Lower leg skin (tissue), 4 donors: ENCODE results near the gene STARD13. TPM values are rescaled to one million over a fixed set of nuclear protein-coding genes. Genes with fewer than 3 reads are reported as not detected.
A peak's percentile ranks its signal among the peaks of the same experiment; 100 is the strongest.

Source experiments
- DNase-seq, 2 donors: peaks; one replicate each; pipeline ENCODE4 v3.0.0-alpha.2; 2019; ENCODE audit warnings: low spot score in 2 of 2
- H3K4me3 ChIP-seq: fragments of 200-600 bp; sonication (generic); 2 replicates; pipeline ENCODE4 v1.5.1; 2017; ENCODE audit warnings: mild to moderate bottlenecking, low read depth; ENCODE audit not compliant: poor library complexity, severe bottlenecking
- CTCF ChIP-seq, 3 donors: fragments of 450-650 bp; IDR thresholded peaks; one replicate each; pipeline ENCODE4 v1.5.1; 2016; ENCODE audit warnings: antibody characterized with exemption in 3 of 3, mild to moderate bottlenecking in 3 of 3, moderate library complexity in 2 of 3
- POLR2A ChIP-seq, 2 donors: fragments of 450-650 bp; IDR thresholded peaks; one replicate each; pipeline ENCODE4 v1.6.1; 2016 to 2017; ENCODE audit warnings: antibody characterized with exemption in 2 of 2, mild to moderate bottlenecking in 1 of 2, moderate library complexity in 1 of 2
- WGBS, 2 donors: methylation state at CpG; one replicate each; pipeline ENCODE4 v1.1.5; 2018; 5-methylcytosine and 5-hydroxymethylcytosine counted together
- intact Hi-C: fragments of 100-400 bp; cut with DNase I; formaldehyde crosslinking; loops from one replicate; pipeline ENCODE4 v1.15.0; 2023; ENCODE audit warnings: low total_unique reads
- total RNA-seq, 4 donors: library from RNA; depleted of rRNA; stranded (reverse); fragments of >200 nt; gene quantifications; one replicate each; pipeline ENCODE4 v1.1.0, GENCODE V29; 2016

STARD13 gene
- total RNA-seq, 4 donors from 2014 or later: 15.7 to 22.5 (median 19.6) TPM

DNA sequence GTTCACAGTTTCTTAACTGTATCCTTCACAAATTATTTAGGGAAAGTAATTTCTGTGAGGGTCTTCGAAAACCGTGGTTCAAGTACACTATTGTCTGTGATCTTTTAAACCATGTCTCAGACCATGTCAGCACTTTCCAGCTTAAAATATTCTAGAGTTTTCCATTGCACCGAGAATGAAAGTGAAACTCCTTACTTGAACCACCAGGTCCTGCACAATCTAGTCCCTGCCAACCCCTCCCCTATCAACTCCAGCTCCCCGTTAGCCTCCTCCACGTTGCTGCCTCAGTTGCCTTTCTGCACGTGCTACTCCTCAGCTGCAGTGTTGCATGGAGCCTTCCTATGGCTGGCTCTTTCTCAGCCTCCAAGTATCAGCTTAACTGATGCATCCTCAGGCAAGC lies 7.2 kb upstream of the STARD13 start:
- intact Hi-C loops: no loop called here
- TF ChIP-seq CTCF (IDR thresholded peaks at IDR 0.05) (no peak), POLR2A (IDR thresholded peaks at IDR 0.05) (no peak)
- DNase-seq: no peak
- WGBS, 2 donors: 76 to 83% methylated on average over 6 of the region's 6 CpGs
- no peak overlapping the region for H3K4me3 ChIP-seq

DNA sequence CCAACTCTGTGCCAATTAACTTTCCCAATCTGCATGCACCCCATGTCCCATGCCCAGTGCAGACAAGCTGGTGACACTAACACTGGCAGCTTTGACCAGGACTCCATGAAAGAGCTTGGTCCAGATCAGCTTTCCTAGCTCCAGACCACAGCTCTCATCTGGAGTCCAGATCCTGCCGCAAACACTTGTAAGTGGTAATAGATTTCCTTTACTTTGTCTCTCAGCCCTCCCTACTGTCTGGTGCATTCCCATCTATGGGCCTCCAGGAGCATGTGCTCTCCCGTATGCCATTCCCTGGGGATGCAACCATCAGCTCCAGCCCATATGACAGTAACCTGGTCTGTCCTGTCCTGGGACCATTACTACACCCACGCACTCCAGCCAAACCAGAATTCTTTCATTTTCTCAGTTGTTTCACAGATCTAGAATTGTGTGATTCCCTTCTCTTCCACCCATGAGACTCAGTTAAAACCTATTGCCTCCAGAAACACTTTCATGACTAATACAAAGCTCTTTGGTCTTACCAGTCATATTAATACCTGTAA lies 4.9 kb upstream of the STARD13 start:
- DNase-seq: no peak
- no peak for TF ChIP-seq CTCF (IDR thresholded peaks at IDR 0.05)
- 86 to 92% methylated on average over 3 of the region's 3 CpGs for WGBS, 2 donors
- no peak overlapping the region for H3K4me3 ChIP-seq
- intact Hi-C loops: no loop called here

- intact Hi-C loops: no loop called here
- no peak overlapping the region for H3K4me3 ChIP-seq
- DNase-seq: no peak
- TF ChIP-seq CTCF (IDR thresholded peaks at IDR 0.05): no peak
- TF ChIP-seq POLR2A (IDR thresholded peaks at IDR 0.05): no peak
- 85 to 92% methylated on average over 3 of the region's 3 CpGs for WGBS, 2 donors
Observed at GRCh38 chr13:33289966-33290365, 4.4 kb upstream of the STARD13 start.

GRCh38 chr13:33287142-33287882 lies 1.8 kb upstream of the STARD13 start:
- DNase-seq: no peak
- no peak overlapping the region for H3K4me3 ChIP-seq
- intact Hi-C loops: no loop called here
- 83 to 84% methylated on average over 15 of the region's 15 CpGs for WGBS, 2 donors
- TF ChIP-seq CTCF (IDR thresholded peaks at IDR 0.05) (no peak), POLR2A (IDR thresholded peaks at IDR 0.05) (no peak)

DNA sequence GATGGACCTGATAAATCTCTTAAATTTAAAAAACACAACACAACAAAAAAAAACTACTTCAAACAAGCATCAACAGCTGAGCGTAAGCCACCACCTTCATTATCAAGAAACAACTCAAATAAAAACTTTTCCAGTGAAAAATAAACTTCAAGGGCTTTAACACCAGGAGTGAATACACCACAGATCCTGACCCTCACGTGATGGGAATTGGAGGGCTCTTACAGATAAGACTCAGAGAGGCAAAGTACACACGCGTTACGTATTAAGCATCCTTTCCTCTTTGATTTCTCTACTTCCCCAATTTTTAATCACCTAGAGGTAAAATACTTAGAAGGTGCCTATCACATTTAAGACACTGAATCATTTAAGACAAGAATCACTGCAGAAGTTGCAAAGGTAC lies 573 bp upstream of the STARD13 start:
- 25 to 29% methylated on average over 5 of the region's 5 CpGs for WGBS, 2 donors
- H3K4me3 ChIP-seq: no peak overlapping the region
- TF ChIP-seq POLR2A (IDR thresholded peaks at IDR 0.05): no peak
- no peak for TF ChIP-seq CTCF (IDR thresholded peaks at IDR 0.05)
- intact Hi-C loops: no loop called here
- no peak for DNase-seq

DNA sequence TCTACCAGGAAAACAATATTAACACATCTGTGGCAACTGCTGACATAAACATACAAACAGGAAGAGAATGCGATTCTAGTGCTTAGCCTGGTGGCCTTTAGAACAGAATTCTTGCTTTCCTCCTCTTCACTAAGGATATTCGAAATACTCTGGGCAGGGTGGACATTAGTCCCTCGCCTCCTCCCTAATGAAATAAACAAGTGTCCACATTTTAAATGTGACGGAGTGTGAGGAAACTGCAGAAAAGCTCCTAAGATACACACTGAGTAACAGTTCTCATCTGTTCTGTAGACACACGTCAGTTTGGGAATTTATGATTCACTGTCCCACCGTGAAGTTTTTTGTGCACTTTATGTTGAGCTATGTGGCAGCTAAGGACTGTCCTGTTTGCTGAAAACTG lies 639 bp downstream of the STARD13 start:
- no peak for DNase-seq
- H3K4me3 ChIP-seq: peak overlapping the region; percentile 59
- TF ChIP-seq CTCF (IDR thresholded peaks at IDR 0.05) (no peak), POLR2A (IDR thresholded peaks at IDR 0.05) (no peak)
- 4 to 6% methylated on average over 6 of the region's 6 CpGs for WGBS, 2 donors
- intact Hi-C loops: no loop called here
